Adrenal gland (tissue), 12 donors: ENCODE measurements around the gene STRADA. TPM values are rescaled to one million over a fixed set of nuclear protein-coding genes. Genes with fewer than 3 reads are reported as not detected.
A peak's percentile ranks its signal among the peaks of the same experiment; 100 is the strongest.

Experiments used
- DNase-seq, 7 donors: peaks; one replicate each; pipeline ENCODE4 v3.0.0-alpha.2; 2019 to 2020
- H3K27ac ChIP-seq, 5 donors: fragments of 200-600 bp; sonication (generic) in 4 of 5; 1 replicate in 3 of 5; 2 replicates in 2 of 5; pipeline versions ENCODE4 v1.5.1 to v1.8.0; 2016 to 2020; ENCODE audit warnings: mild to moderate bottlenecking in 1 of 5
- H3K27me3 ChIP-seq: fragments of 200-600 bp; 2 replicates; pipeline ENCODE4 v1.8.0; 2021
- H3K36me3 ChIP-seq, 2 donors: fragments of 200-600 bp; replicated peaks in 1 of 2; 1 replicate in 1 of 2; 2 replicates in 1 of 2; pipeline versions ENCODE4 v1.5.1 to v1.8.0; 2018 to 2022
- H3K4me1 ChIP-seq, 2 donors: fragments of 200-600 bp; replicated peaks in 1 of 2; 1 replicate in 1 of 2; 2 replicates in 1 of 2; pipeline versions ENCODE4 v1.5.1 to v1.8.0; 2018 to 2021
- H3K4me3 ChIP-seq, 4 donors: fragments of 200-600 bp; sonication (generic) in 3 of 4; one replicate each; pipeline ENCODE4 v1.5.1; 2016 to 2018
- H3K9me3 ChIP-seq, 3 donors: fragments of 200-600 bp; sonication (generic) in 1 of 3; replicated peaks in 1 of 3; 1 replicate in 2 of 3; 2 replicates in 1 of 3; pipeline versions ENCODE4 v1.5.1 to v1.8.0; 2016 to 2021
- POLR2A ChIP-seq, 2 donors: fragments of 450-650 bp; IDR thresholded peaks; one replicate each; pipeline ENCODE4 v1.6.1; 2017; ENCODE audit warnings: antibody characterized with exemption in 2 of 2, mild to moderate bottlenecking in 2 of 2, moderate library complexity in 1 of 2
- WGBS, 4 donors: extraction: QIAGEN DNeasy Blood & Tissue Kit in 2 of 4; methylation state at CpG; one replicate each; pipeline versions ENCODE4 v1.1.5 to v1.1.7; 2013 to 2017; 5-methylcytosine and 5-hydroxymethylcytosine counted together
- intact Hi-C, 2 donors: fragments of 100-400 bp; cut with DNase I; formaldehyde crosslinking; loops; one replicate each; pipeline versions ENCODE4 v1.14.1 to v1.15.0; 2022 to 2023
- polyA plus RNA-seq, 3 donors: library from polyadenylated mRNA; stranded (reverse); fragments of 200-250 nt in 2 of 3; fragments of 350-450 nt in 1 of 3; fragmentation: Illumina TruSeq in 1 of 3; extraction: RNeasy Lipid Tissue Mini Kit (QIAGEN cat#74804) in 1 of 3; gene quantifications; one replicate each; pipeline ENCODE4 v1.2.3, GENCODE V29; 2013 to 2014
- total RNA-seq, 9 donors: library from RNA; depleted of rRNA in 4 of 9; stranded (reverse); fragments of >200 nt in 4 of 9; fragments of 120-200 nt in 1 of 9; fragmentation: NEBNext Ultra II Directional in 1 of 9; extraction: Animal tissue kit (Norgen Biotek cat#: 25700) in 1 of 9; gene quantifications; one replicate each; pipeline versions ENCODE4 v1.1.0 to v1.2.4, GENCODE V29; 2013 to 2023
- TF ChIP-seq, protein P1 (sequence below), 6 experiments: fragments of 450-650 bp in 4 of 6; fragments of 200-600 bp in 2 of 6; sonication (generic) in 1 of 6; IDR thresholded peaks; 1 replicate in 5 of 6; 2 replicates in 1 of 6; pipeline versions ENCODE4 v1.5.1 to v1.8.0; 2016 to 2021; ENCODE audit warnings: antibody characterized with exemption in 6 of 6, mild to moderate bottlenecking in 2 of 6, moderate library complexity in 1 of 6
- donor health status: healthy with polysubstance abuse.
- donor health status: Bipolar disorder and iron deficiency.
- donor health status: DM: yes; HTN: yes; CAD: no.
- donor health status: DM: no; HTN: no; CAD: no.
- donor health status: DM: no; HTN: no; CAD: no.
- donor health status: DM: yes; HTN: yes; CAD: no.

STRADA gene
- total and polyA plus RNA-seq, 12 donors, result 16.7 to 91.1 (median 37.5) TPM

DNA sequence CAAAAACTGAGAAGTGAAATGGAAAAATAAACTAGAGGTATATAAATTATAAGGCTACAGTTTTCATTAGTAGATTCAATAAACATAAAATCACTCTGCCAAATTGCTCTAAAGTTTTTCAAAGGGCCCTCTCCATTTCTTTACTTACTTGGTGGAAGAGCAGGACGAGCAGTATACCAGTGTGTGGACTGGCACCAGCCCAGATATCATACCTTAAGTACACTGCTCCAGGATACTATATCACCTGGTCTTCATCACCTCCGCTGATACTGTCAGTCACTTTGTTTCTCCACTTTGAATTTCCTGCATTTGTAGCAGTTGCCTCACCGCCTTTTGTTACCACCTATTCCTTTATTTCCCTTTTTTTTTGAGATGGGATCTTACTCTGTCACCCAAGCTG is 81.7 kb downstream of the STRADA start:
- 92 to 96% (median 94%) methylated on average over 3 of the region's 3 CpGs for WGBS, 4 donors
- peaks cover 0 to 49% of the 10 kb centered on the region in 2 donors for H3K36me3 ChIP-seq

DNA sequence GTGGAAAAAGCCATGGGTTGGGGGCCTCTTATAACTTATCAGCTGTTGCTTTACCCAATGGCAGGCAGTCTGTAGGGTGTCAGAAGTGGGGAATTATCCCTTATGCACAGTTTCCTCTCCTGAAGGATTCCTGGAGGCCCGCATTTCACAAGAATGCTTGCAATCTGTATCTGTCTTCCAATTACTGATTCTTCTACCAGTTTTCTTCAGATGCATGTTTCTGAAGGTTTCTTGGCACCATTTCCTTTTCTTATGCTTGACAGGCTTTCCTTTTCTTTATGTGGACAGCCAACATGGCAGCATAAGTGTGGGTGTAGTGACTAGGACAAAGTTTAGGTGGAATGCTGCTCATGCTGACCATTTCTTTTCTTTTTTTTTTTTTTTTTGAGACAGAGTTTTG is 83.2 kb downstream of the STRADA start:
- TF ChIP-seq POLR2A (IDR thresholded peaks at IDR 0.05), result no peak
- TF ChIP-seq, protein P1, sequence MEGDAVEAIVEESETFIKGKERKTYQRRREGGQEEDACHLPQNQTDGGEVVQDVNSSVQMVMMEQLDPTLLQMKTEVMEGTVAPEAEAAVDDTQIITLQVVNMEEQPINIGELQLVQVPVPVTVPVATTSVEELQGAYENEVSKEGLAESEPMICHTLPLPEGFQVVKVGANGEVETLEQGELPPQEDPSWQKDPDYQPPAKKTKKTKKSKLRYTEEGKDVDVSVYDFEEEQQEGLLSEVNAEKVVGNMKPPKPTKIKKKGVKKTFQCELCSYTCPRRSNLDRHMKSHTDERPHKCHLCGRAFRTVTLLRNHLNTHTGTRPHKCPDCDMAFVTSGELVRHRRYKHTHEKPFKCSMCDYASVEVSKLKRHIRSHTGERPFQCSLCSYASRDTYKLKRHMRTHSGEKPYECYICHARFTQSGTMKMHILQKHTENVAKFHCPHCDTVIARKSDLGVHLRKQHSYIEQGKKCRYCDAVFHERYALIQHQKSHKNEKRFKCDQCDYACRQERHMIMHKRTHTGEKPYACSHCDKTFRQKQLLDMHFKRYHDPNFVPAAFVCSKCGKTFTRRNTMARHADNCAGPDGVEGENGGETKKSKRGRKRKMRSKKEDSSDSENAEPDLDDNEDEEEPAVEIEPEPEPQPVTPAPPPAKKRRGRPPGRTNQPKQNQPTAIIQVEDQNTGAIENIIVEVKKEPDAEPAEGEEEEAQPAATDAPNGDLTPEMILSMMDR (IDR thresholded peaks at IDR 0.05), result no peak
- WGBS, 4 donors, result 86 to 97% (median 92%) methylated on average over 1 of the region's 1 CpG
- H3K9me3 ChIP-seq, result no peaks in the 10 kb centered on the region
- no peak overlapping the region for H3K27ac ChIP-seq
- peaks cover 0 to 45% of the 10 kb centered on the region in 2 donors for H3K36me3 ChIP-seq
- H3K4me1 ChIP-seq, result no peaks in the 10 kb centered on the region
- H3K27me3 ChIP-seq, result no peaks in the 10 kb centered on the region
- intact Hi-C loops, result no loop called here
- DNase-seq, result no peak
- H3K4me3 ChIP-seq, result no peak overlapping the region

More for the DNA sequence above, 81.7 kb downstream of the STRADA start:
- Histone ChIP-seq H3K4me3 (no peak overlapping the region), H3K27me3 (no peaks in the 10 kb centered on the region), H3K27ac (no peak overlapping the region), H3K4me1 (no peaks in the 10 kb centered on the region), H3K9me3 (no peaks in the 10 kb centered on the region)
- intact Hi-C loops, result no loop called here
- TF ChIP-seq POLR2A (IDR thresholded peaks at IDR 0.05), result no peak
- TF ChIP-seq, protein P1 (IDR thresholded peaks at IDR 0.05), result no peak
- DNase-seq, result no peak

DNA sequence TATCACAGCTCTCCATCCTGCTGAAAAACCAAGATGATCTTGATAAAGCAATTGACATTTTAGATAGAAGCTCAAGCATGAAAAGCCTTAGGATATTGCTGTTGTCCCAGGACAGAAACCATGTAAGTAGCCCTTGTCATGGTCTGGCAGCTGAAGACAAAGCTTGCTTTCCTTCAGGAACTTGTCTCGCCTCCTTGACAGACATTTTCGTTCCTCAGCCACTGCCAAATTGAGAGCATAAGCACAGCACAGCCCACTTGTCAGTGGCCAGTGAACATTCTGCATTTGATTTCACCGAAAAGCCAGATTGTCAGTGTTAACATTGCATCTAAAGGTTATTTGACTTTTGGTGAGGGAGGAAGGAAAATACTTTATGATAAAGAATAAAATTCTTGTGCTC is 83.8 kb downstream of the STRADA start:
- Histone ChIP-seq H3K27me3 (no peaks in the 10 kb centered on the region), H3K4me1 (no peaks in the 10 kb centered on the region), H3K9me3 (no peaks in the 10 kb centered on the region), H3K4me3 (no peak overlapping the region), H3K36me3 (peaks cover 0 to 45% of the 10 kb centered on the region in 2 donors), H3K27ac (no peak overlapping the region)
- no peak for TF ChIP-seq POLR2A (IDR thresholded peaks at IDR 0.05)
- TF ChIP-seq, protein P1 (IDR thresholded peaks at IDR 0.05), result no peak
- intact Hi-C loops, result no loop called here
- 85 to 96% (median 91%) methylated on average over 3 of the region's 3 CpGs for WGBS, 4 donors
- DNase-seq, result no peak

DNA sequence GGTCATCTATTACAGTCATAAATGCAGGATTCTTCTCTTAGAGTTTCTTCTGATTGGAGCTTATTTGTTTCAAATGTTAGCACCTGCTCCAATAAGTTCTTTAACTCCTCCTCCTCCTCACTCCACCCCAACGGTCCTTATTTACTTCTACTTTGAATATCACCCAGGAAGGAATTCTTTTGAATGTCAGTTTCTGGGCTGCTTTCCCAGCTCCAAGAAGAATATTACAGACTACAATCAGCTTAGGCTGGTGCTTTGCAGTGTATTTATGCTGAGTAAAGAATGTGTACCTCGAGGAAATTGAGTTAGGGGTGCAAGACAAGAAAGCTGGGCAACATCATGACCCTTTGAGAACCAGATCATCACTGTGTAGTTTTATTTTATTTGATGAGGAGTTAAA is 88.5 kb downstream of the STRADA start:
- 15 to 37% (median 30%) methylated on average over 2 of the region's 2 CpGs for WGBS, 4 donors

More for the DNA sequence above, 88.5 kb downstream of the STRADA start:
- TF ChIP-seq, protein P1 (IDR thresholded peaks at IDR 0.05), result no peak
- no peak for TF ChIP-seq POLR2A (IDR thresholded peaks at IDR 0.05)
- intact Hi-C loops, result no loop called here
- Histone ChIP-seq H3K27me3 (no peaks in the 10 kb centered on the region), H3K36me3 (peaks cover 0 to 17% of the 10 kb centered on the region in 2 donors), H3K9me3 (no peaks in the 10 kb centered on the region), H3K4me1 (no peaks in the 10 kb centered on the region), H3K27ac (peak overlapping the region in 1 of 5 donors; percentile 6), H3K4me3 (no peak overlapping the region)
- no peak for DNase-seq

Other genes starting within 250 kb of the STRADA start
- gene KCNH6, start 218.4 kb downstream of the STRADA start, total RNA-seq, result under 1 TPM in 4 of 9 donors, not detected in 5; 0.11 to 0.41 (median 0.28) TPM
- gene KCNH6, start 218.4 kb downstream of the STRADA start, polyA plus RNA-seq, result under 1 TPM in 1 of 3 donors, not detected in 2; 0.32 TPM
- gene DCAF7, start 191.3 kb downstream of the STRADA start, total RNA-seq, result 10 to 100 TPM; 33.8 to 69.8 (median 48.8) TPM
- gene DCAF7, start 191.3 kb downstream of the STRADA start, polyA plus RNA-seq, result 10 to 100 TPM; 12.2 to 50.6 (median 19.7) TPM
- 10 to 100 TPM; 16.2 to 29.0 (median 25.9) TPM for gene TACO1, start 140.9 kb downstream of the STRADA start, total RNA-seq
- gene TACO1, start 140.9 kb downstream of the STRADA start, polyA plus RNA-seq, result 10 to 100 TPM; 15.4 to 32.1 (median 19.1) TPM
- gene MAP3K3, start 119.4 kb downstream of the STRADA start, total RNA-seq, result 10 to 100 TPM; 16.5 to 47.1 (median 36.6) TPM
- 10 to 100 TPM; 11.6 to 32.3 (median 15.6) TPM for gene MAP3K3, start 119.4 kb downstream of the STRADA start, polyA plus RNA-seq
- gene LIMD2, start 41.7 kb downstream of the STRADA start, total RNA-seq, result 10 to 100 TPM in 7 of 9 donors, 1 to 10 TPM in 2; 6.3 to 20.1 (median 11.9) TPM
- 10 to 100 TPM in 2 of 3 donors, 1 to 10 TPM in 1; 2.5 to 76.3 (median 34.6) TPM for gene LIMD2, start 41.7 kb downstream of the STRADA start, polyA plus RNA-seq
- gene CCDC47, start 31.8 kb upstream of the STRADA start, total RNA-seq, result 100 to 1,000 TPM in 4 of 9 donors, 10 to 100 TPM in 5; 46.8 to 148 (median 98.1) TPM
- 100 to 1,000 TPM in 1 of 3 donors, 10 to 100 TPM in 2; 24.2 to 216 (median 29.0) TPM for gene CCDC47, start 31.8 kb upstream of the STRADA start, polyA plus RNA-seq
- gene DDX42, start 32.4 kb upstream of the STRADA start, total RNA-seq, result 10 to 100 TPM; 45.0 to 99.8 (median 82.5) TPM
- gene DDX42, start 32.4 kb upstream of the STRADA start, polyA plus RNA-seq, result 100 to 1,000 TPM in 1 of 3 donors, 10 to 100 TPM in 2; 80.3 to 109 (median 88.8) TPM
- 100 to 1,000 TPM in 5 of 9 donors, 10 to 100 TPM in 4; 64.1 to 167 (median 125) TPM for gene PSMC5, start 85.6 kb upstream of the STRADA start, total RNA-seq
- gene PSMC5, start 85.6 kb upstream of the STRADA start, polyA plus RNA-seq, result 100 to 1,000 TPM; 232 to 273 (median 247) TPM
- 10 to 100 TPM; 32.4 to 56.1 (median 42.9) TPM for gene FTSJ3, start 85.9 kb upstream of the STRADA start, total RNA-seq
- 10 to 100 TPM; 19.4 to 54.1 (median 44.9) TPM for gene FTSJ3, start 85.9 kb upstream of the STRADA start, polyA plus RNA-seq
- gene SMARCD2, start 100.9 kb upstream of the STRADA start, total RNA-seq, result 100 to 1,000 TPM in 4 of 9 donors, 10 to 100 TPM in 5; 41.9 to 185 (median 85.0) TPM
- gene SMARCD2, start 100.9 kb upstream of the STRADA start, polyA plus RNA-seq, result 10 to 100 TPM; 43.1 to 53.7 (median 52.7) TPM
- gene CSH2, start 131.9 kb upstream of the STRADA start, total RNA-seq, result under 1 TPM in 1 of 9 donors, not detected in 8; 0.61 TPM
- not detected for gene CSH2, start 131.9 kb upstream of the STRADA start, polyA plus RNA-seq
- gene GH2, start 140.1 kb upstream of the STRADA start, total RNA-seq, result not detected
- not detected for gene GH2, start 140.1 kb upstream of the STRADA start, polyA plus RNA-seq
- gene CSH1, start 154.8 kb upstream of the STRADA start, total RNA-seq, result 1 to 10 TPM in 1 of 9 donors, not detected in 8; 1.4 TPM
- gene CSH1, start 154.8 kb upstream of the STRADA start, polyA plus RNA-seq, result not detected
- gene CSHL1, start 169.5 kb upstream of the STRADA start, total RNA-seq, result not detected
- gene CSHL1, start 169.5 kb upstream of the STRADA start, polyA plus RNA-seq, result not detected
- gene GH1, start 177.0 kb upstream of the STRADA start, total RNA-seq, result not detected
- gene GH1, start 177.0 kb upstream of the STRADA start, polyA plus RNA-seq, result not detected
- 1 to 10 TPM in 7 of 9 donors, under 1 TPM in 1, not detected in 1; 0.69 to 4.5 (median 2.2) TPM for gene CD79B, start 190.5 kb upstream of the STRADA start, total RNA-seq
- 1 to 10 TPM; 1.7 to 3.0 (median 2.5) TPM for gene CD79B, start 190.5 kb upstream of the STRADA start, polyA plus RNA-seq
- gene SCN4A, start 231.1 kb upstream of the STRADA start, total RNA-seq, result 1 to 10 TPM in 8 of 9 donors, under 1 TPM in 1; 0.30 to 4.2 (median 1.5) TPM
- 1 to 10 TPM in 2 of 3 donors, under 1 TPM in 1; 0.42 to 1.9 (median 1.4) TPM for gene SCN4A, start 231.1 kb upstream of the STRADA start, polyA plus RNA-seq